IgD-negative memory B cell (primary cell): ENCODE results near the gene TMEM59L. TPM values are rescaled to one million over a fixed set of nuclear protein-coding genes. Genes with fewer than 3 reads are reported as not detected.

Experiments
- H3K27ac Mint-ChIP-seq, 3 donors: one replicate each; pipeline ENCODE4 v1.8.0; 2020 to 2022; ENCODE audit warnings: mild to moderate bottlenecking in 3 of 3, mixed read lengths in 3 of 3, moderate library complexity in 1 of 3
- H3K27me3 Mint-ChIP-seq: one replicate; pipeline ENCODE4 v1.8.0; 2021; ENCODE audit warnings: mixed read lengths
- H3K36me3 Mint-ChIP-seq: one replicate; pipeline ENCODE4 v1.8.0; 2020; ENCODE audit warnings: mild to moderate bottlenecking, mixed read lengths
- H3K4me1 Mint-ChIP-seq, 3 donors: one replicate each; pipeline ENCODE4 v1.8.0; 2020 to 2022; ENCODE audit warnings: mixed read lengths in 3 of 3, mild to moderate bottlenecking in 1 of 3
- H3K4me3 Mint-ChIP-seq, 4 donors: one replicate each; pipeline ENCODE4 v1.8.0; 2020 to 2022; ENCODE audit warnings: mild to moderate bottlenecking in 4 of 4, mixed read lengths in 4 of 4, moderate library complexity in 3 of 4
- H3K9me3 Mint-ChIP-seq, 3 donors: one replicate each; pipeline ENCODE4 v1.8.0; 2020 to 2021; ENCODE audit warnings: mixed read lengths in 3 of 3, mild to moderate bottlenecking in 1 of 3
- polyA plus RNA-seq: library from polyadenylated mRNA; unstranded; fragments of 300-500 nt; fragmentation: Illumina TruSeq; gene quantifications from one replicate; pipeline ENCODE4 v1.2.3, GENCODE V29; 2021

The TMEM59L gene
- polyA plus RNA-seq: not detected

- Mint-ChIP-seq H3K27me3 (peaks cover 52% of the 10 kb centered on the region), H3K36me3 (no peaks in the 10 kb centered on the region), H3K9me3 (peaks cover 0 to 4% (median 0%) of the 10 kb centered on the region in 3 donors), H3K4me3 (peak within 1 kb of the TSS; percentile 55 to 94 (median 82)), H3K27ac (no peak within 1 kb of the TSS), H3K4me1 (peaks cover 12 to 17% (median 16%) of the 10 kb centered on the region in 3 donors)
Measured at GRCh38 chr19:18612772-18613588, at the start of gene TMEM59L. Gene TMEM59L, plus strand, starts transcription at chr19:18612870. Its CDS starts 89 bp downstream, at chr19:18612959.

- H3K9me3 Mint-ChIP-seq: no peaks in the 10 kb centered on the region
- no peak overlapping the region for H3K27ac Mint-ChIP-seq
- H3K36me3 Mint-ChIP-seq: peaks cover 5% of the 10 kb centered on the region
- peaks cover 3 to 14% (median 12%) of the 10 kb centered on the region in 3 donors for H3K4me1 Mint-ChIP-seq
- H3K4me3 Mint-ChIP-seq: no peak overlapping the region
- H3K27me3 Mint-ChIP-seq: no peaks in the 10 kb centered on the region
Measured at GRCh38 chr19:18566953-18567352, 45.7 kb upstream of the TMEM59L start.

- H3K4me1 Mint-ChIP-seq: peaks cover 12 to 23% (median 22%) of the 10 kb centered on the region in 3 donors
- H3K27ac Mint-ChIP-seq: peak overlapping the region in 1 of 3 donors; percentile 39
- H3K36me3 Mint-ChIP-seq: peaks cover 6% of the 10 kb centered on the region
- H3K9me3 Mint-ChIP-seq: no peaks in the 10 kb centered on the region
- peak overlapping the region in 1 of 4 donors; percentile 33 for H3K4me3 Mint-ChIP-seq
- no peaks in the 10 kb centered on the region for H3K27me3 Mint-ChIP-seq
Measured at GRCh38 chr19:18568367-18568766, 44.3 kb upstream of the TMEM59L start.

- H3K4me1 Mint-ChIP-seq: peaks cover 15 to 23% (median 21%) of the 10 kb centered on the region in 3 donors
- H3K27ac Mint-ChIP-seq: peak within 1 kb of the TSS; percentile 95 to 98 (median 97)
- H3K36me3 Mint-ChIP-seq: peaks cover 6% of the 10 kb centered on the region
- no peaks in the 10 kb centered on the region for H3K9me3 Mint-ChIP-seq
- H3K27me3 Mint-ChIP-seq: no peaks in the 10 kb centered on the region
- peak within 1 kb of the TSS; percentile 93 to 99 (median 96) for H3K4me3 Mint-ChIP-seq
Measured at GRCh38 chr19:18571564-18572344, 40.9 kb upstream of the TMEM59L start, which contains the start of gene UBA52. Gene UBA52, plus strand, starts transcription at chr19:18571857. Its CDS starts 1,444 bp downstream, at chr19:18573301.

- no peaks in the 10 kb centered on the region for H3K27me3 Mint-ChIP-seq
- H3K27ac Mint-ChIP-seq: peak overlapping the region in 2 of 3 donors; percentile 23 to 75
- peak overlapping the region in 2 of 4 donors; percentile 54 to 66 for H3K4me3 Mint-ChIP-seq
- no peaks in the 10 kb centered on the region for H3K9me3 Mint-ChIP-seq
- H3K4me1 Mint-ChIP-seq: peaks cover 15 to 17% (median 15%) of the 10 kb centered on the region in 3 donors
- H3K36me3 Mint-ChIP-seq: peaks cover 4% of the 10 kb centered on the region
Measured at GRCh38 chr19:18574691-18575291, 37.9 kb upstream of the TMEM59L start.

- H3K9me3 Mint-ChIP-seq: no peaks in the 10 kb centered on the region
- H3K4me3 Mint-ChIP-seq: no peak overlapping the region
- H3K4me1 Mint-ChIP-seq: peaks cover 12 to 15% (median 13%) of the 10 kb centered on the region in 3 donors
- no peak overlapping the region for H3K27ac Mint-ChIP-seq
- no peaks in the 10 kb centered on the region for H3K27me3 Mint-ChIP-seq
- peaks cover 2% of the 10 kb centered on the region for H3K36me3 Mint-ChIP-seq
Measured at GRCh38 chr19:18576383-18576782, 36.3 kb upstream of the TMEM59L start.

GRCh38 chr19:18577365-18577914 lies 35.2 kb upstream of the TMEM59L start:
- H3K4me1 Mint-ChIP-seq: peaks cover 5 to 11% (median 8%) of the 10 kb centered on the region in 3 donors
- peak overlapping the region in 1 of 4 donors; percentile 14 for H3K4me3 Mint-ChIP-seq
- peak overlapping the region in 1 of 3 donors; percentile 23 for H3K27ac Mint-ChIP-seq
- H3K9me3 Mint-ChIP-seq: no peaks in the 10 kb centered on the region
- H3K36me3 Mint-ChIP-seq: peaks cover 1% of the 10 kb centered on the region
- H3K27me3 Mint-ChIP-seq: no peaks in the 10 kb centered on the region

- no peaks in the 10 kb centered on the region for H3K9me3 Mint-ChIP-seq
- H3K27me3 Mint-ChIP-seq: no peaks in the 10 kb centered on the region
- H3K4me1 Mint-ChIP-seq: peaks cover 0 to under 1% (median 0%) of the 10 kb centered on the region in 3 donors
- no peak overlapping the region for H3K27ac Mint-ChIP-seq
- no peak overlapping the region for H3K4me3 Mint-ChIP-seq
- no peaks in the 10 kb centered on the region for H3K36me3 Mint-ChIP-seq
Measured at GRCh38 chr19:18580311-18580710, 32.4 kb upstream of the TMEM59L start.

- no peaks in the 10 kb centered on the region for H3K36me3 Mint-ChIP-seq
- H3K27ac Mint-ChIP-seq: peak overlapping the region in 1 of 3 donors; percentile 22
- peaks cover 19 to 33% (median 21%) of the 10 kb centered on the region in 3 donors for H3K4me1 Mint-ChIP-seq
- H3K27me3 Mint-ChIP-seq: no peaks in the 10 kb centered on the region
- H3K9me3 Mint-ChIP-seq: no peaks in the 10 kb centered on the region
- peak overlapping the region in 3 of 4 donors; percentile 32 to 65 (median 65) for H3K4me3 Mint-ChIP-seq
Measured at GRCh38 chr19:18586306-18586705, 26.4 kb upstream of the TMEM59L start.

GRCh38 chr19:18587561-18587960 lies 25.1 kb upstream of the TMEM59L start:
- Mint-ChIP-seq H3K4me1 (peaks cover 21 to 33% (median 22%) of the 10 kb centered on the region in 3 donors), H3K4me3 (peak overlapping the region; percentile 71 to 95 (median 83))

GRCh38 chr19:18587962-18588610 lies 24.6 kb upstream of the TMEM59L start:
- no peaks in the 10 kb centered on the region for H3K9me3 Mint-ChIP-seq
- no peaks in the 10 kb centered on the region for H3K27me3 Mint-ChIP-seq
- H3K36me3 Mint-ChIP-seq: no peaks in the 10 kb centered on the region
- H3K27ac Mint-ChIP-seq: peak overlapping the region; percentile 76 to 92 (median 83)
- H3K4me3 Mint-ChIP-seq: peak overlapping the region; percentile 83 to 95 (median 88)
- H3K4me1 Mint-ChIP-seq: peaks cover 21 to 33% (median 22%) of the 10 kb centered on the region in 3 donors

More at GRCh38 chr19:18587561-18587960, 25.1 kb upstream of the TMEM59L start:
- no peaks in the 10 kb centered on the region for H3K36me3 Mint-ChIP-seq
- peak overlapping the region in 2 of 3 donors; percentile 83 to 92 for H3K27ac Mint-ChIP-seq
- no peaks in the 10 kb centered on the region for H3K9me3 Mint-ChIP-seq
- no peaks in the 10 kb centered on the region for H3K27me3 Mint-ChIP-seq

GRCh38 chr19:18588611-18589379 lies 23.9 kb upstream of the TMEM59L start, which contains the start of gene REX1BD:
Gene REX1BD, plus strand, starts transcription at chr19:18588798. Its CDS starts 4 bp downstream, at chr19:18588802.
- Mint-ChIP-seq H3K27ac (peak within 1 kb of the TSS; percentile 83 to 92 (median 91)), H3K36me3 (no peaks in the 10 kb centered on the region), H3K4me1 (peaks cover 21 to 36% (median 22%) of the 10 kb centered on the region in 3 donors), H3K4me3 (peak within 1 kb of the TSS; percentile 83 to 95 (median 88)), H3K27me3 (no peaks in the 10 kb centered on the region), H3K9me3 (no peaks in the 10 kb centered on the region)
